ENCODE data around the gene ADAMTS7.

GRCh38 chr15:78716651-78717050, 94.6 kb downstream of the ADAMTS7 start:
- no peak for TF ChIP-seq POLR2AphosphoS5 (IDR thresholded peaks at IDR 0.05)
- TF ChIP-seq POLR2A (IDR thresholded peaks at IDR 0.05) = no peak
